Muscle of back (tissue), 11 donors: ENCODE results near the gene P2RX4. TPM values are rescaled to one million over a fixed set of nuclear protein-coding genes. Genes with fewer than 3 reads are reported as not detected.
"Not testable (repeated sequence)": the region's sequence is repeated elsewhere in the genome, so short reads cannot be mapped to it uniquely, and the experiment has no call there.

Source experiments
- DNase-seq, 3 donors: peaks; one replicate each; pipeline versions ENCODE4 v3.0.0 to v3.0.0-alpha.2; 2013
- polyA plus RNA-seq, 10 donors: library from polyadenylated mRNA; unstranded; fragments of 120-200 nt; gene quantifications; one replicate each; pipeline ENCODE4 v1.2.1, GENCODE V29; 2013; ENCODE audit not compliant: insufficient read length in 10 of 10

The P2RX4 gene
- polyA plus RNA-seq, 10 donors, result 8.6 to 14.4 (median 11.4) TPM

DNA sequence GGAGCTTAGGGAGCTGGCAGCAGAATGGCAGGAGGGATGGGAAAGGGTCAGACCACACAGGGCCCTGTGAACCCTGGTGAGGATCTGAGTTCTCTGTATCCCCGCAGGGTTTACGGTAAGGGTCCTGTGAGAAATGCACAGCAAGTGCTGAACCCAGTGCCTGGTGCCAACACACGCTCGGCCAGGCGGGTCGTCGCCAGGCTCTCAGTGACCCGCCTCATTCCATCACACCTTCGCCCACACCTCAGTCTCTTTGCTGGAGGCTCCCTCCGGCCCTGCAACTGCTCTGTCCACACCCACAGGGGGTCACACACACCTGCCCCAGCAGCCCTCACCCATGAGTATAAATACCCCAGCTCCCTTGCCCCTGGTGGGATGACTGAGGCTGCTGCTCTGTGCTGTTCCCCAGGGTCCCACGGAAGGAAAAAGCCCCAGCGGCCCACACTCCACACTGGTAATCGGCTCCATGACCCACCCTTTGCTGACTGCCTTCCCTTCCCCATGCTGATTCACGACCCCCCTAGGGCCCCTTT, 63.5 kb downstream of the P2RX4 start:
- no peak for DNase-seq

DNA sequence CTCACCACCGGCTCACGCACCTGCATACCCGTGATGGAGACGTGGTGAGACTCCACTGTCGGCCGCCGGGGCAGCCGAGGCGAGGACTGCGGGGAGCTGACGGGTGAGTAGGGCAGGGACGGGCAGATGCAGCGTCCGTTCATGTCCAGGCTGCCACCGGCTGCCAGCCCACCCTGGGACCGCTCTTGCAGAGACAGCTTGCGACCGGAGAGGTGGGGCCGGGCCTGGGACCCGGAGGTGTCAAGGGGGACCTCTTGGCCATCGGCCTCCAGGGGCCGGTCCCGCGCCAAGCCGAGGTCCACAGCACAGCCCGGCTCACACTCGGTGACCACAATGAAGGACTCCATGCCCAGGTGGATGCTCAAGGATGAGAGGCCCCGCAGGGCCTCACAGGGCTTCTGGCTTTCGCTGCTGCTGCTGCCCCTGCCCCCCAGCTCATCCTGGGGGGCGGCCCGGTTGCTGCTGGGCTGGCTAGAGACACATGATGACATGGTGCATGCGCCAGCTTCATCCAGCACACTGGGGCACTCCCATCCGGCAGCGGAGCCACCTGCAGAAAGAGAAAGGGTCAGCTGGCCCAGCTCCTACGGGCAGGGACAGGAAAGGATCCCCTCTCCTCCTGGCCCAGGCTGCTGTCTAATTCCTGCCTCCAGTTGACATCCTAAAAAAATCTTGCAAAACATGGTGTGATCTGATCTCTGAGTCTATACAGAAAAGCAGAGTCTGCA, 64.3 kb downstream of the P2RX4 start:
- DNase-seq, result no peak

DNA sequence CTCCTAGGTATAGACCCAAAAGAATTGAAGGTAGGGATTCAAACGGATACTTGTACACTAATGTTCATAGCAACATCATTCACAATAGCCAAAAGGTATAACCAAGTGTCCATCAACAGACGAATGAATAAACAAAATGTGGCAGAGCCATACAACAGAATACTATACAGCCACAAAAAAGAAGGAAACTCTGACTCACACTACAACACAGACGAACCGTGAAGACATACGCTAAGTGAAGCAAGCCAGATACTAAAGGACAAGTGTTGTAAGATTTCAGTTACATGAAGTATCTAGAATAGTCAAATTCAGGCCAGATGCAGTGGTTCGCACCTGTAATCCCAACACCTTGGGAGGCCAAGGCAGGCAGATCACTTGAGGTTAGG, 67.4 kb downstream of the P2RX4 start:
- DNase-seq, result no peak

DNA sequence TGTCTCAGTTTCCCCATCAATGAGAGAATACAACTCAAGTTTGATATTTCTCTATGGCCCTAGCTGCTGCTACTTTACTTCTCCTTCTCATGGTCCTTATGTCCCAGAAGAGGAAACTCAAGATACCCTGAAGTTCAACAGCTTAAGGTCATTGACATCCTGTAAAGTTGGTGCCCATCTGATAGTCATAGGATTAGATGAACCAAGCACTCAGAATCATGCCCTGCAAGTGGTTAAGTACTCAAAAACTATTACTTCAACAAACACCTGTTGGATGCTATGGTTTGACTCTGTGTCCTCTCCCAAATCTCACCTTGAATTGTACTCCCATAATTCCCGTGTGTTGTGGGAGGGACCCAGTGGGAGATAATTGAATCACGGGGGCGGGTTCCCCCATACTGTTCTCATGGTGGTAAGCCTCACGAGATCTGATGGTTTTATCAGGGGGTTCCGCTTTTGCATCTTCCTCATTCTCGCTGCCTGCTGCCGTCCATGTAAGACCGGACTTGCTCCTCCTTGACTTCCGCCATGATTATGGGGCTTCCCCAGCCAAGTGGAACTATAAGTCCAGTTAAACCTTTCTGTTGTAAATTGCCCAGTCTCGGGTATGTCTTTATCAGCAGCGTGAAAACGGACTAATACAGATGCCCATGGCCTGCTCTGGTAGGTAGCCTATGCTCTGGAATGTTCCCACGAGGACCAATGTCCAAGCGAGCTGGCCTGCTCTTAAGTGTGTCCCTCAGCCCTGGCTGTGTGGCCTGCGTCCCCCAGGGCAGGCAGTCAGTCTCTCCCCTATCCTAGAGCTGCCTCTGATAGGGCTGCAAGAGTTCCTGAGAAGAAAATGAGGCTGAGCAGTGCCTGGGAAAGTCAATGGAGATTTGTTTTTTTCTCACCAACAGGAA, 68.5 kb downstream of the P2RX4 start:
- DNase-seq, result no peak

DNA sequence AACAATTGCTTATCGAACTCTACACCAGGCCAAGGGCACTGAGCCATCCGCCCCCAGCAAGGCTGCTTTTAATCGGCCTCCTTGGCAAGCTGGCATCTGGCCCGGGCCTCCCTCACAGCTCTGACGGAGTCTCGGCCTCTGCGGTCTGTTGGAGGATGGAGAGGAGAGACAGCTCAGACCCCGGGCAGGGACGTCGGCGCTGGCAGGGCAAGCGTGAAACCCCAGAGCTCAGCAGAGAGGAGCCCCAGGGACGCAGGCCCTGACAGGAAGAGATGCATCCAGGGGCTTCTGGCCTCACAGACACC, 69.1 kb downstream of the P2RX4 start:
- no peak for DNase-seq

DNA sequence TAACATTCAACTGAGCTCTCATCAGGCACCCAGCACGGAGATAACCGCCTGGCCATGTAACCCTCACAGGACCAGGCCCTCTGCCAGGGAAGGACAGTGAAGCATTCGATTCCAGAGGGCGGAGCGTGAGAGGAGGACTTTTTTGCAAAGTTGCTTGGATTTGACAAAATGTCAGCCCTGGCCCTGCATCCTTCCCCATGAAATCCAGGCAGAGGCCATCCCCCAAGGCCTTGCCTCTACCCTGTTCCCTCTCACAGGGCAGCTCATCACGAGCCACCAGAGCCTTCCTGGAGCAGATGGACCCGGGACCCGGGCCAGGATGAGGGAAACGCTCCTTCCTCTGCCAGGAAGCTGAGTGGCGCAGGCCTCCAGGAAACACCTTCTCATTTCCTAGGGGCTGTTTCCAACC, 69.6 kb downstream of the P2RX4 start:
- DNase-seq, result peak in 2 of 3 donors; percentile 27 to 53

DNA sequence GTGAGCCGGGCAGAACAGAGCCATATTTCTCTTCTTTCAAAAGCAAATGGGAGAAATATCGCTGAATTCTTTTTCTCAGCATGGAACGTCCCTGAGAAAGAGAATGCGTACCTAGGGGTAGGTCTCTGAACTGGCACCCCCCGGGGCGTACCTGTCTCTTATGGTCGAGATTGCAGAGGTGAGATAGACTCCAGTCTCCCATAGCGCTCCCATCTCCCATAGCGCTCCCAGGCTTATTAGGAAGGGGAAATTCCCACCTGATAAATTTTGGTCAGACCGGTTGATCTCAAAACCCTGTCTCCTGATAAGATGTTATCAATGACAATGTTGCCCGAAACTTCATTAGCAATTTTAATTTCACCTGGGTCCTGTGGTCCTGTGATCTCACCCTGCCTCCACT, 70.6 kb downstream of the P2RX4 start:
- DNase-seq, result not testable (repeated sequence)

DNA sequence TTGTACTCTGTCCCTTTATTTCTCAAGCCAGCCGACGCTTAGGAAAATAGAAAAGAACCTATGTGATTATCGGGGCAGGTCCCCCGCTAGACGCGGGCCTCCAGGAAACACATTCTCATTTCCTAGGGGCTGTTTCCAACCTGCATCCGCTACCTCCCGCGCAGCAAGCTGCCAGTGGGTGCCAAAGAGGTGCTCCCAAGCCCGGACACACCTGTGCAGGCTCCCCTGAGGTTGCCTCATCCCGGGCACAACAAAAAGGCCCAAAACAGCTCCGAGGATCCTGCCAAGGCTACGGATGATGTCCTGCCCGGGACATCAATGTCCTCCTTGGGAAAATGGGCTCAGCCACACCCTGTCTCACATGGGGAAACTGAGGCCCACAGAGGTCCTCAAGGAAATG, 71.2 kb downstream of the P2RX4 start:
- DNase-seq, result not testable (repeated sequence)

DNA sequence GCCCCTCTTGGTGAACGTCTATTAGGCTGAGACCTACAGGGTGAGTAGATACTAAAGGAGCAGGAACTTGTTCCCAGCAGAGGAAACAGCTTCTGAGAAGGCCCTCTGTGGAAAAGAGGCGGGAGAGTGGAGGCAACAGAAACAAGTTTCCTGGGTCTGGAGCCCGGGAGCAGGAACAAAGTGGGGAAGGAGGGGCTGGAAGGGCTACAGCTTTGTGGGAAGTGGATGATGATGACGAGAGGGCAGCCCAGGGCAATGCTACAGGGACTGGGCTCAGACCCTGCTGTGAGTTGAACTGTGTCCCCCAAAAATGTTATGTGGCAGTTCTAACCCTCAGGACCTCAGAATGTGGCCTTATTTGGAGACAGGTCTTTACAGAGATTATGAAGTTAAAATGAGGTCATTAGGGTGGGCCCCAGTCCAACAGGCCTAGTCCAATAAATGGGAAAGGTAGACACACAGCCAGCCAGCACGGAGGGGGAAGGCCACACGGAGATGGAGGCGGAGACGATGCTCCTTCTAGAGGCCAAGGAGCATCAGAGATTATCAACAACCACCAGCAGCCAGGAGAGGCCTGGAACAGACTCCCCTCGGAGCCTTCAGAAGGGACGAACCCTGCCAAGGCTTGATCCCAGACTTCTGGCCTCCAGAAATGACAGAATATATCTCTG, 72.3 kb downstream of the P2RX4 start:
- DNase-seq, result peak in 2 of 3 donors; percentile 30 to 56

DNA sequence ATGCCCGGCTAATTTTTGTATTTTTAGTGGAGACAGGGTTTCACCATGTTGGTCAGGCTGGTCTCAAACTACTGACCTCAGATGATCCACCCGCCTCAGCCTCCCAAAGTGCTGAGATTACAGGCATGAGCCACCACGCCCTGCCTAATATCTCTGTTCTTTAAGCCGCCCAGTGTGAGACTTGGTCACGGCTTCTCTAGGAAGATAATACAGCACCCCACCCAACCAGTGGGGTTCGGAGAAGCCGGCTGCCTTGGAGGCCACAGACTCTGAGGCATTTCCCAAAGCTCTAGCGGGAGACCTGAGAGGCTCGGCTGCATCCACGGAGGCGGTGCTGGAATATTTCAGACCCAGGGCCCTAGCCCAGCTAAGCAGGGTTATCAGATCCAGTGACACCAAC, 73.0 kb downstream of the P2RX4 start:
- DNase-seq, result not testable (repeated sequence)

DNA sequence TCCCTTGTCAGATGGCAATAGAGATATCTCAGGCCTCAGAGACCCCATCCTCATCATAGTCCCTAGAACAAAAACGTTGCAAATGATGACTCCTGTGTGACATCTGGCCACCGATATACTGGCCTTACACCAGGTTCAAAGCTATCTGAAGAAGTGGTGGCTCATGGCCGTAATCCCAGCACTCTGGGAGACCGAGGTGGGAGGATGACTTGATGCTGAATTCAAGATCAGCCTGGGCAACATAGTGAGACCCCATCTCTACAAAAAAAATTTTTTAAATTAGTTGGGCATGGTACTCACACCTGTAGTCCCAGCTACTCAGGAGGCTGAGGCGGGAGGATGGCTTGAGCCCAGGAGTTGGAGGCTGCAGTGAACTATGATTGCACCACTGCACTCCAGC, 73.5 kb downstream of the P2RX4 start:
- DNase-seq, result no peak

Other genes with a start within 250 kb of the P2RX4 start
- under 1 TPM in 1 of 10 donors, not detected in 9; 0.05 TPM for gene HNF1A, start 231.6 kb upstream of the P2RX4 start, polyA plus RNA-seq
- 10 to 100 TPM in 8 of 10 donors, 1 to 10 TPM in 2; 8.7 to 12.9 (median 10.7) TPM for gene C12orf43, start 193.6 kb upstream of the P2RX4 start, polyA plus RNA-seq
- under 1 TPM in 5 of 10 donors, not detected in 5; 0.10 to 0.48 (median 0.11) TPM for gene OASL, start 170.9 kb upstream of the P2RX4 start, polyA plus RNA-seq
- gene P2RX7, start 77.3 kb upstream of the P2RX4 start, polyA plus RNA-seq, result 1 to 10 TPM in 9 of 10 donors, under 1 TPM in 1; 0.97 to 2.3 (median 1.6) TPM
- gene CAMKK2, start 86.6 kb downstream of the P2RX4 start, polyA plus RNA-seq, result 10 to 100 TPM; 17.7 to 29.5 (median 22.2) TPM
- 100 to 1,000 TPM in 8 of 10 donors, 10 to 100 TPM in 2; 88.0 to 164 (median 110) TPM for gene ANAPC5, start 142.3 kb downstream of the P2RX4 start, polyA plus RNA-seq
- gene RNF34, start 190.0 kb downstream of the P2RX4 start, polyA plus RNA-seq, result 10 to 100 TPM; 21.6 to 34.0 (median 27.3) TPM